Mesendoderm (in vitro differentiated cells): Measurements from ENCODE around the gene GALNS.

Source experiments
- DNase-seq: peaks from one replicate; pipeline ENCODE4 v3.0.0; 2013
- H2AK5ac ChIP-seq: 2 replicates; pipeline ENCODE4 v1.6.1; 2013; ENCODE audit warnings: low read length, inconsistent platforms
- H2BK120ac ChIP-seq: 2 replicates; pipeline ENCODE4 v1.6.1; 2013; ENCODE audit warnings: low read depth, mild to moderate bottlenecking, low read length, moderate library complexity, mixed read lengths
- H2BK15ac ChIP-seq: replicated peaks from 2 replicates; pipeline ENCODE4 v1.6.1; 2013; ENCODE audit warnings: low read depth, mild to moderate bottlenecking, moderate library complexity
- H2BK5ac ChIP-seq: 2 replicates; pipeline ENCODE4 v1.6.1; 2013; ENCODE audit warnings: low read length, inconsistent platforms
- H3K18ac ChIP-seq: 2 replicates; pipeline ENCODE4 v1.6.1; 2013; ENCODE audit warnings: mild to moderate bottlenecking, low read length, mixed read lengths
- H3K23ac ChIP-seq: one replicate; pipeline ENCODE4 v1.6.1; 2013; ENCODE audit warnings: low read length
- H3K27ac ChIP-seq: 2 replicates; pipeline ENCODE4 v1.5.1; 2013; ENCODE audit warnings: low read depth, mild to moderate bottlenecking, inconsistent platforms, low read length, moderate library complexity
- H3K27me3 ChIP-seq: 2 replicates; pipeline ENCODE4 v1.6.1; 2013; ENCODE audit warnings: low read length, control low read depth, mild to moderate bottlenecking, inconsistent platforms; ENCODE audit not compliant: insufficient read depth, poor library complexity
- H3K36me3 ChIP-seq: 2 replicates; pipeline ENCODE4 v1.6.1; 2013; ENCODE audit warnings: low read length, inconsistent platforms; ENCODE audit not compliant: control insufficient read depth, insufficient read depth
- H3K4ac ChIP-seq: one replicate; pipeline ENCODE4 v1.6.1; 2013; ENCODE audit warnings: low read depth, mild to moderate bottlenecking, low read length, moderate library complexity
- H3K4me1 ChIP-seq: 2 replicates; pipeline ENCODE4 v1.6.1; 2013; ENCODE audit warnings: low read depth, low read length, inconsistent platforms; ENCODE audit not compliant: control insufficient read depth
- H3K4me2 ChIP-seq: 2 replicates; pipeline ENCODE4 v1.6.1; 2013; ENCODE audit warnings: low read length
- H3K4me3 ChIP-seq: 2 replicates; pipeline ENCODE4 v1.5.1; 2013; ENCODE audit warnings: mild to moderate bottlenecking, low read length
- H3K56ac ChIP-seq: one replicate; pipeline ENCODE4 v1.6.1; 2013; ENCODE audit warnings: low read length
- H3K79me1 ChIP-seq: 2 replicates; pipeline ENCODE4 v1.6.1; 2013; ENCODE audit warnings: low read length, inconsistent platforms
- H3K79me2 ChIP-seq: 2 replicates; pipeline ENCODE4 v1.6.1; 2013; ENCODE audit warnings: mild to moderate bottlenecking, low read length; ENCODE audit not compliant: control insufficient read depth, insufficient read depth
- H3K9ac ChIP-seq: 2 replicates; pipeline ENCODE4 v1.6.1; 2013; ENCODE audit warnings: low read length, inconsistent platforms
- H4K5ac ChIP-seq: one replicate; pipeline ENCODE4 v1.6.1; 2013; ENCODE audit warnings: low read length
- H4K8ac ChIP-seq: one replicate; pipeline ENCODE4 v1.6.1; 2013; ENCODE audit warnings: low read depth, mild to moderate bottlenecking, control low read depth, low read length, moderate library complexity
- WGBS: extraction: QIAGEN DNeasy Blood & Tissue Kit; methylation state at CpG from one replicate; pipeline ENCODE4 v1.1.7; 2013; ENCODE audit warnings: low lambda C conversion rate, missing lambda C conversion rate; ENCODE audit not compliant: insufficient coverage; ENCODE audit errors: extremely low coverage; 5-methylcytosine and 5-hydroxymethylcytosine counted together

GALNS gene

GRCh38 chr16:88838566-88838965 is 18.2 kb downstream of the GALNS start:
- H2BK5ac ChIP-seq, result no peak overlapping the region
- H3K9ac ChIP-seq, result no peak overlapping the region
- WGBS, result no CpG with 5 or more reads among the region's 19 CpGs
- no peak overlapping the region for H3K4me2 ChIP-seq
- H3K4ac ChIP-seq, result no peak overlapping the region
- no peak overlapping the region for H3K27ac ChIP-seq
- no peak overlapping the region for H3K4me3 ChIP-seq
- no peak overlapping the region for H2BK15ac ChIP-seq
- no peaks in the 10 kb centered on the region for H3K36me3 ChIP-seq
- H3K27me3 ChIP-seq, result no peaks in the 10 kb centered on the region
- no peak overlapping the region for H4K5ac ChIP-seq
- H3K18ac ChIP-seq, result no peak overlapping the region
- H3K23ac ChIP-seq, result no peak overlapping the region
- H2AK5ac ChIP-seq, result no peak overlapping the region
- H3K79me1 ChIP-seq, result no peaks in the 10 kb centered on the region
- no peak overlapping the region for H3K56ac ChIP-seq
- DNase-seq, result no peak
- no peak overlapping the region for H4K8ac ChIP-seq
- no peaks in the 10 kb centered on the region for H3K79me2 ChIP-seq
- no peak overlapping the region for H2BK120ac ChIP-seq
- no peaks in the 10 kb centered on the region for H3K4me1 ChIP-seq

GRCh38 chr16:88837806-88838205 is 18.9 kb downstream of the GALNS start:
- H3K18ac ChIP-seq, result no peak overlapping the region
- no CpG with 5 or more reads among the region's 20 CpGs for WGBS
- H3K4me3 ChIP-seq, result no peak overlapping the region
- H4K5ac ChIP-seq, result no peak overlapping the region
- no peaks in the 10 kb centered on the region for H3K4me1 ChIP-seq
- H2AK5ac ChIP-seq, result no peak overlapping the region
- no peaks in the 10 kb centered on the region for H3K27me3 ChIP-seq
- H3K79me2 ChIP-seq, result no peaks in the 10 kb centered on the region
- no peaks in the 10 kb centered on the region for H3K36me3 ChIP-seq
- no peak overlapping the region for H2BK5ac ChIP-seq
- H2BK120ac ChIP-seq, result no peak overlapping the region
- H4K8ac ChIP-seq, result no peak overlapping the region
- H3K27ac ChIP-seq, result no peak overlapping the region
- no peak overlapping the region for H3K23ac ChIP-seq
- H3K79me1 ChIP-seq, result no peaks in the 10 kb centered on the region
- no peak overlapping the region for H2BK15ac ChIP-seq
- no peak overlapping the region for H3K4me2 ChIP-seq
- H3K56ac ChIP-seq, result no peak overlapping the region
- no peak overlapping the region for H3K9ac ChIP-seq
- no peak for DNase-seq
- H3K4ac ChIP-seq, result no peak overlapping the region

- no CpG with 5 or more reads among the region's 17 CpGs for WGBS
- no peak overlapping the region for H3K18ac ChIP-seq
- no peaks in the 10 kb centered on the region for H3K79me1 ChIP-seq
- no peaks in the 10 kb centered on the region for H3K27me3 ChIP-seq
- H3K4ac ChIP-seq, result no peak overlapping the region
- no peaks in the 10 kb centered on the region for H3K79me2 ChIP-seq
- no peak overlapping the region for H3K4me3 ChIP-seq
- H2BK120ac ChIP-seq, result no peak overlapping the region
- H4K5ac ChIP-seq, result no peak overlapping the region
- no peak overlapping the region for H3K9ac ChIP-seq
- H3K27ac ChIP-seq, result no peak overlapping the region
- no peak overlapping the region for H2BK5ac ChIP-seq
- H3K23ac ChIP-seq, result no peak overlapping the region
- H2BK15ac ChIP-seq, result no peak overlapping the region
- H3K4me2 ChIP-seq, result no peak overlapping the region
- no peak overlapping the region for H4K8ac ChIP-seq
- H3K36me3 ChIP-seq, result no peaks in the 10 kb centered on the region
- H3K56ac ChIP-seq, result no peak overlapping the region
- H3K4me1 ChIP-seq, result no peaks in the 10 kb centered on the region
- DNase-seq, result no peak
- H2AK5ac ChIP-seq, result no peak overlapping the region
Measured at GRCh38 chr16:88836791-88837190, 20.0 kb downstream of the GALNS start.

- DNase-seq, result no peak
- Histone ChIP-seq H2AK5ac (no peak overlapping the region), H3K4me1 (no peaks in the 10 kb centered on the region), H2BK15ac (no peak overlapping the region), H2BK120ac (no peak overlapping the region), H3K4me2 (no peak overlapping the region), H3K79me2 (no peaks in the 10 kb centered on the region), H2BK5ac (no peak overlapping the region), H3K27ac (no peak overlapping the region), H3K56ac (no peak overlapping the region), H3K23ac (no peak overlapping the region), H3K18ac (no peak overlapping the region), H4K5ac (no peak overlapping the region), H3K79me1 (no peaks in the 10 kb centered on the region), H3K9ac (no peak overlapping the region), H3K27me3 (no peaks in the 10 kb centered on the region), H3K36me3 (no peaks in the 10 kb centered on the region), H4K8ac (no peak overlapping the region), H3K4me3 (no peak overlapping the region), H3K4ac (no peak overlapping the region)
- WGBS, result no CpG with 5 or more reads among the region's 33 CpGs
Measured at GRCh38 chr16:88835818-88836217, 20.9 kb downstream of the GALNS start.

GRCh38 chr16:88835383-88835782 is 21.4 kb downstream of the GALNS start:
- Histone ChIP-seq H2AK5ac (no peak overlapping the region), H3K79me1 (no peaks in the 10 kb centered on the region), H3K56ac (no peak overlapping the region), H3K9ac (no peak overlapping the region), H4K5ac (no peak overlapping the region), H3K79me2 (no peaks in the 10 kb centered on the region), H3K4me1 (no peaks in the 10 kb centered on the region), H3K27ac (no peak overlapping the region), H3K36me3 (no peaks in the 10 kb centered on the region), H2BK120ac (no peak overlapping the region), H3K18ac (no peak overlapping the region), H3K4me2 (no peak overlapping the region), H3K23ac (no peak overlapping the region), H2BK5ac (no peak overlapping the region), H3K4me3 (no peak overlapping the region), H2BK15ac (no peak overlapping the region), H3K27me3 (no peaks in the 10 kb centered on the region), H3K4ac (no peak overlapping the region), H4K8ac (no peak overlapping the region)
- DNase-seq, result no peak
- no CpG with 5 or more reads among the region's 11 CpGs for WGBS

GRCh38 chr16:88834670-88835069 is 22.1 kb downstream of the GALNS start:
- no peak overlapping the region for H2AK5ac ChIP-seq
- H3K56ac ChIP-seq, result no peak overlapping the region
- H4K8ac ChIP-seq, result no peak overlapping the region
- WGBS, result no CpG with 5 or more reads among the region's 13 CpGs
- no peak overlapping the region for H2BK5ac ChIP-seq
- H3K36me3 ChIP-seq, result no peaks in the 10 kb centered on the region
- no peak overlapping the region for H3K4me2 ChIP-seq
- no peak overlapping the region for H3K4ac ChIP-seq
- H3K79me2 ChIP-seq, result no peaks in the 10 kb centered on the region
- no peak overlapping the region for H3K9ac ChIP-seq
- no peak overlapping the region for H2BK15ac ChIP-seq
- no peak overlapping the region for H3K4me3 ChIP-seq
- no peak overlapping the region for H2BK120ac ChIP-seq
- no peak overlapping the region for H4K5ac ChIP-seq
- H3K18ac ChIP-seq, result no peak overlapping the region
- DNase-seq, result no peak
- no peak overlapping the region for H3K27ac ChIP-seq
- no peak overlapping the region for H3K23ac ChIP-seq
- H3K4me1 ChIP-seq, result no peaks in the 10 kb centered on the region
- H3K79me1 ChIP-seq, result no peaks in the 10 kb centered on the region
- no peaks in the 10 kb centered on the region for H3K27me3 ChIP-seq
